ENCODE measurements around the gene PPP1R1C. TPM values are rescaled to one million over a fixed set of nuclear protein-coding genes. Genes with fewer than 3 reads are reported as not detected.
"Not testable (repeated sequence)": the region's sequence is repeated elsewhere in the genome, so short reads cannot be mapped to it uniquely, and the experiment has no call there.

Gene PPP1R1C
- total RNA-seq, 1 donor from 2014 or later = not detected

- no peak for DNase-seq (ENCODE audit: low spot score)
- intact Hi-C loops (cut with micrococcal nuclease) = no loop called here
- Mint-ChIP-seq H3K4me3 (ENCODE audit: low read depth) (no peak overlapping the region), H3K9me3 (no peaks in the 10 kb centered on the region), H3K27me3 (ENCODE audit: low read depth) (peaks cover 3% of the 10 kb centered on the region), H3K27ac (no peak overlapping the region), H3K36me3 (ENCODE audit: low read depth) (no peaks in the 10 kb centered on the region), H3K4me1 (ENCODE audit: low read depth) (no peaks in the 10 kb centered on the region)
These were observed 14.3 kb downstream of the PPP1R1C start for GRCh38 chr2:181999911-182000310.

DNA sequence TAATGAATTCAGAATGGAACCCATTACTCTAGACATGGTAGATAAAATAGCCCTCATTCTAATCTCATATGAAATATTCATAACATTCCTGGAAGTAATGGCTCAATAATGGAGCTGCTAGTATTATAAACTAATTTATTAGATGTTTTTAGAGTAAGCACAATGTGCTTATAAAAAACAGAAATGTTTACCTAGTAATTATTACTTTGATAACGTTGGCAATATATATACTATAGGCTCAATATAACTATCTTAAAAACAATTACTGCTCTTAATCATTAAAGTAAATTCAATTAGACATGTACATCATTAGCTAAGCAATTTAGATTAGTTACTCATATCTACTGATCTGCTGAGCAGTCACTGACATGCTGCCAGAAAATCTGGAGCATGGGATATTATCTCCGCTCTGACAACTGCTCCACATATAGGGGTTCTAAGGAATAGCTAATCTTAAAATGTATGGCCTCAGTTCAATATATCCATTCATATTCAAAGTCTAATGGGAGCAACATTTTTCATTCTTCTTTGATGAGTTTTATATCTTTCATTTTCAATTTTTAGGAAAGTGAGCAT lies 19.4 kb downstream of the PPP1R1C start:
- Mint-ChIP-seq H3K27ac (no peak overlapping the region), H3K9me3 (no peaks in the 10 kb centered on the region), H3K4me3 (ENCODE audit: low read depth) (no peak overlapping the region), H3K36me3 (ENCODE audit: low read depth) (no peaks in the 10 kb centered on the region), H3K27me3 (ENCODE audit: low read depth) (no peaks in the 10 kb centered on the region), H3K4me1 (ENCODE audit: low read depth) (no peaks in the 10 kb centered on the region)
- DNase-seq (ENCODE audit: low spot score) = no peak
- intact Hi-C loops (cut with micrococcal nuclease) = no loop called here

GRCh38 chr2:182006595-182007341 lies 21.1 kb downstream of the PPP1R1C start:
- H3K9me3 Mint-ChIP-seq = no peaks in the 10 kb centered on the region
- H3K4me3 Mint-ChIP-seq (ENCODE audit: low read depth) = no peak overlapping the region
- H3K36me3 Mint-ChIP-seq (ENCODE audit: low read depth) = no peaks in the 10 kb centered on the region
- H3K4me1 Mint-ChIP-seq (ENCODE audit: low read depth) = no peaks in the 10 kb centered on the region
- no peak for DNase-seq (ENCODE audit: low spot score)
- intact Hi-C loops (cut with micrococcal nuclease) = no loop called here
- H3K27me3 Mint-ChIP-seq (ENCODE audit: low read depth) = no peaks in the 10 kb centered on the region
- H3K27ac Mint-ChIP-seq = no peak overlapping the region

GRCh38 chr2:182014284-182014683 lies 28.6 kb downstream of the PPP1R1C start:
- intact Hi-C loops (cut with micrococcal nuclease) = no loop called here
- H3K27me3 Mint-ChIP-seq (ENCODE audit: low read depth) = no peaks in the 10 kb centered on the region
- no peaks in the 10 kb centered on the region for H3K36me3 Mint-ChIP-seq (ENCODE audit: low read depth)
- H3K27ac Mint-ChIP-seq = no peak overlapping the region
- no peaks in the 10 kb centered on the region for H3K9me3 Mint-ChIP-seq
- H3K4me3 Mint-ChIP-seq (ENCODE audit: low read depth) = no peak overlapping the region
- DNase-seq (ENCODE audit: low spot score) = no peak
- no peaks in the 10 kb centered on the region for H3K4me1 Mint-ChIP-seq (ENCODE audit: low read depth)

DNA sequence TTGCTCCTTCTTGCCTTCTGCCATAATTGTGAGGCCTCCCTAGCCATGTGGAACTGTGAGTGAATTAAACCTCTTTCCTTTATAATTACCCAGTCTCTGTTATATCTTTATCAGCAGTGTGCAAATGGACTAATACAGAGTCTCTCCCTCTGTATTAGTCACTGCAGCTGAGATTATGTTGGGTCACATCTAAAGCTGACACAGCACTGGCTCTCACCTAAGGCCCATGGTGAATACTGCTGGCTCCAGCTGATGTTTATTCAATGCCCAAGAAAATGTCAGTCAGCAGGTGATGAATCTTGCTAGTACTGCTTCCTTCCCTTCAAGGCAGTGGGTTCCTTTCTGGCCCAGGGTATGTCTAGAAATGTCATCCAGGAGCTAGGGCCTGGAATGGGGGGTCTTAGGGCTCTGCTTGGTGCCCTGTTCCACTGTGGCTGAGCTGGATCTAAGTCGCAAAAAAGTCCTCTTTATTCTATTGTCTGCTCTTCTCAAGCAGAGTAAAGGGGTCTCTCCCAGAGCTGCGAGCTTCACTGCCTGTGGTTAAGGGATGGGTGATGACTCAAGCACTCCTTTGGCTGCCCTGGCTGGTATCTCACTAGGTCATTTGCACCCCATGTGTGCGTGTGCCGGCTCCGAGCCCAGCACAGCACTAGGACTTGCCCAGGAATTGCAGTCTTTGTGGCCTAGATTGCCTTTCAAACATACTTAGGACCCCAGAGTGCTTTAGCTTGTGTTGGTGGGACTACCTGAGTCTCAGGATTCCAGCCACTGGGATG lies 29.9 kb downstream of the PPP1R1C start:
- intact Hi-C loops (cut with micrococcal nuclease) = no loop called here
- no peak for DNase-seq (ENCODE audit: low spot score)
- no peaks in the 10 kb centered on the region for H3K36me3 Mint-ChIP-seq (ENCODE audit: low read depth)
- no peaks in the 10 kb centered on the region for H3K9me3 Mint-ChIP-seq
- H3K27me3 Mint-ChIP-seq (ENCODE audit: low read depth) = no peaks in the 10 kb centered on the region
- peaks cover 1% of the 10 kb centered on the region for H3K4me1 Mint-ChIP-seq (ENCODE audit: low read depth)
- H3K27ac Mint-ChIP-seq = no peak overlapping the region
- no peak overlapping the region for H3K4me3 Mint-ChIP-seq (ENCODE audit: low read depth)

DNA sequence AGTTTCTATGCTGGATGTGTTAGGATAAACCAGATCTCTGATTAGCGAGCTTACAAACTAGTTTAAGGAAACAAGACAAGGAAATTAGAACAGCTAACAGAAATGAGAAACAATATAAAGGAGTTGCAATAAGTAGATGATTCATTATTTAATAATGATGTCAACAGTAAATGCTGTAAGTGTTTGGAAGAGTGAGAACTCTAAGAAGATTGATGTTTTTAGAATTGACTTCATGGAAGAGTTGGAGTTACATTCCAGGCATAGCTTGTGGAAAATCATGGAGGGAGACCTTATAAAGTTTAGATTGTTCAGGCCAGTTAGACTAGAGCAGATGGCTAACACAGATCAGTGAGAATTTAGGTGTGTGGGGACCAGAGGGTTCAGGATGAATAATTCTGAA lies 32.6 kb downstream of the PPP1R1C start:
- H3K36me3 Mint-ChIP-seq (ENCODE audit: low read depth) = no peaks in the 10 kb centered on the region
- H3K4me3 Mint-ChIP-seq (ENCODE audit: low read depth) = no peak overlapping the region
- H3K27me3 Mint-ChIP-seq (ENCODE audit: low read depth) = no peaks in the 10 kb centered on the region
- peaks cover 7% of the 10 kb centered on the region for H3K9me3 Mint-ChIP-seq
- peaks cover 6% of the 10 kb centered on the region for H3K4me1 Mint-ChIP-seq (ENCODE audit: low read depth)
- no peak for DNase-seq (ENCODE audit: low spot score)
- intact Hi-C loops (cut with micrococcal nuclease) = no loop called here
- no peak overlapping the region for H3K27ac Mint-ChIP-seq

- H3K27ac Mint-ChIP-seq = no peak overlapping the region
- intact Hi-C loops (cut with micrococcal nuclease) = no loop called here
These were observed 34.1 kb downstream of the PPP1R1C start for GRCh38 chr2:182019731-182020130.

DNA sequence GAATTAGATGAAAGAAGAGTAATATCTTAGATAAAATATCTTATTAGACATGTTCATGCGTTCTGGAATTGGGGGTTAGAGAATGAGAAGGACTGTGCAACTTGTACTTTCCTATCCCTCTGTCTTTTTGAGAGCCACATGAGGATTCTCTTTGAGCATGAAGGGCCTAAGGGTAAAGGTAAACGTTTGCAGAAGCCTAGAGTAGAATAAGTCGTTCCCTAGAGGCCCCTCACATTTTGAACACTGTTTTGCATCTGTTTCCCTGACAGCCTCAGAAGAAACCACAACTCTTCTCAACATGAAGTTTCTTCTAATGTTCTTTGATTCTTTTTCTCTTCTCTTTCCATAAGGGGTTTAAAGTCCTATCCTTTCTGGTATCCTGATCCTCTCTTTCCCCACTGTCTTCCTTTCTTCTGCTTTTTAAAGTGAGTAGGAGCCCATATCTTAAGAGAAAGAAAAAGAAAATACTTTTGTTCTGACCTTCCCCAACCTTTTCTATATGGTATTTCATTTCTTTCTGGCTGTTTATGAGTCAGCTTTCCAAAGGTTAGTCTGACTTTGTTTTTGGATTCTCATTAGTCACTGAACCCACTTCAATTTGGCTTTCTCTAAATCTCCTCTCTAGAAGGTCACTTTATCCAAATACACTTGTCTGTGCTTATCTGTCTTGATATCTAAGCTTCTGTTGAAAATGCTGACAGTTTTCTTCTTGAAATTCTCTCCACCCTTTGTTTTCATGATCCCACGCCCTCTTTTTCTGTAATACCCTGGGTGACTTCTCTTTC lies 34.8 kb downstream of the PPP1R1C start:
- Mint-ChIP-seq H3K9me3 (peaks cover 8% of the 10 kb centered on the region), H3K27ac (peak overlapping the region; percentile 51), H3K36me3 (ENCODE audit: low read depth) (no peaks in the 10 kb centered on the region), H3K4me3 (ENCODE audit: low read depth) (no peak overlapping the region), H3K4me1 (ENCODE audit: low read depth) (peaks cover 6% of the 10 kb centered on the region), H3K27me3 (ENCODE audit: low read depth) (no peaks in the 10 kb centered on the region)
- intact Hi-C loops (cut with micrococcal nuclease) = no loop called here
- DNase-seq (ENCODE audit: low spot score) = no peak

More at GRCh38 chr2:182019731-182020130, 34.1 kb downstream of the PPP1R1C start:
- H3K4me3 Mint-ChIP-seq (ENCODE audit: low read depth) = no peak overlapping the region
- no peaks in the 10 kb centered on the region for H3K36me3 Mint-ChIP-seq (ENCODE audit: low read depth)
- H3K4me1 Mint-ChIP-seq (ENCODE audit: low read depth) = peaks cover 6% of the 10 kb centered on the region
- DNase-seq (ENCODE audit: low spot score) = no peak
- H3K9me3 Mint-ChIP-seq = peaks cover 8% of the 10 kb centered on the region
- no peaks in the 10 kb centered on the region for H3K27me3 Mint-ChIP-seq (ENCODE audit: low read depth)

GRCh38 chr2:182023235-182023634 lies 37.6 kb downstream of the PPP1R1C start:
- no peaks in the 10 kb centered on the region for H3K27me3 Mint-ChIP-seq (ENCODE audit: low read depth)
- H3K27ac Mint-ChIP-seq = no peak overlapping the region
- no peaks in the 10 kb centered on the region for H3K36me3 Mint-ChIP-seq (ENCODE audit: low read depth)
- peaks cover 8% of the 10 kb centered on the region for H3K9me3 Mint-ChIP-seq
- intact Hi-C loops (cut with micrococcal nuclease) = no loop called here
- H3K4me1 Mint-ChIP-seq (ENCODE audit: low read depth) = peaks cover 6% of the 10 kb centered on the region
- DNase-seq (ENCODE audit: low spot score) = no peak
- H3K4me3 Mint-ChIP-seq (ENCODE audit: low read depth) = no peak overlapping the region

GRCh38 chr2:182030875-182031274 lies 45.2 kb downstream of the PPP1R1C start:
- DNase-seq (ENCODE audit: low spot score); H3K4me3 Mint-ChIP-seq (ENCODE audit: low read depth); H3K36me3 Mint-ChIP-seq (ENCODE audit: low read depth); H3K27me3 Mint-ChIP-seq (ENCODE audit: low read depth); H3K9me3 Mint-ChIP-seq; H3K4me1 Mint-ChIP-seq (ENCODE audit: low read depth); H3K27ac Mint-ChIP-seq; intact Hi-C loops (cut with micrococcal nuclease): not testable (repeated sequence)

DNA sequence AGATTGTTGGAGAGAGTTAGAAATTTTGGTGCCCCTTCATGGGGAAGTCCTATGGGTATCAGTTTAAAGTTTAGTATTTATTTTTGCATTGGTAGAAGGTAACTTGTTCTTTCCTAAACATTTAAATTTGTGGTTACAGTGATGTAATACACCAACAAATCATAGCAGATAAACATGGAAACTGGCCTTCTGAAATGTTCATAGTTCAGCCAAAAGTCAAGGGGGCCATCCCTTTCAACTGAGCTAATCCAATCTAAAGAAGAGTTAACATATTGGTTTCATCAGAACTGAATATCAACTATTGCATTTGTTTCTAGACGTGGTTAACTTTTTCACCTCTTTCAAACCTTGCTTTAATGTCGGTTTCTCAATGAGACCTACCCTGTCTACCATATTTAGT lies 46.3 kb downstream of the PPP1R1C start:
- no peak overlapping the region for H3K4me3 Mint-ChIP-seq (ENCODE audit: low read depth)
- no peak for DNase-seq (ENCODE audit: low spot score)
- no peaks in the 10 kb centered on the region for H3K4me1 Mint-ChIP-seq (ENCODE audit: low read depth)
- intact Hi-C loops (cut with micrococcal nuclease) = no loop called here
- no peaks in the 10 kb centered on the region for H3K9me3 Mint-ChIP-seq
- no peak overlapping the region for H3K27ac Mint-ChIP-seq
- no peaks in the 10 kb centered on the region for H3K36me3 Mint-ChIP-seq (ENCODE audit: low read depth)
- H3K27me3 Mint-ChIP-seq (ENCODE audit: low read depth) = peaks cover 2% of the 10 kb centered on the region

DNA sequence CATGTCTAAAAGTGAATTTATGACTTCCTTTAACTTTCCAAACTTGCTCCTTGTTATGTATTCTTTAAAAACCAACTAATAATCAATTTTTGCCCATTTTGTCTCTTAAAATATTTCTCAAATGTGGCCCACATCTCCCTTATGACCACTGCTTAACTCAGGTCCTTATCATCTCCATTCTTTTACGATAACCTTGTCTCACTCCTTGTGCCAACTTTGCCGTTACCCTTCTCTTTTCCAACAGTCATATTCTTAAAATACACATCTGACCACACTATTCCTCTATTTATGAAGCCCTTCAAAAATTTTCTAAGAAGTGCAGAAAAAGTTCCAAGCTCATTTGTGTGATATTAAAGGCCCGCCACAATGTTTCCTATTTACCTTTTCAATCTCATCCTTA lies 47.8 kb downstream of the PPP1R1C start:
- intact Hi-C loops (cut with micrococcal nuclease) = no loop called here
- no peaks in the 10 kb centered on the region for H3K4me1 Mint-ChIP-seq (ENCODE audit: low read depth)
- no peak overlapping the region for H3K27ac Mint-ChIP-seq
- H3K4me3 Mint-ChIP-seq (ENCODE audit: low read depth) = no peak overlapping the region
- no peaks in the 10 kb centered on the region for H3K36me3 Mint-ChIP-seq (ENCODE audit: low read depth)
- peaks cover 2% of the 10 kb centered on the region for H3K27me3 Mint-ChIP-seq (ENCODE audit: low read depth)
- no peak for DNase-seq (ENCODE audit: low spot score)
- H3K9me3 Mint-ChIP-seq = no peaks in the 10 kb centered on the region
